Measurements from ENCODE around the gene LPP. TPM values are rescaled to one million over a fixed set of nuclear protein-coding genes. Genes with fewer than 3 reads are reported as not detected.
A peak's percentile ranks its signal among the peaks of the same experiment; 100 is the strongest.

LPP gene
- total RNA-seq, 1 donor from 2014 or later = 1,791 TPM

GRCh38 chr3:188253800-188254452, 100.0 kb downstream of the LPP start:
- peak overlapping the region; percentile 33 to 58 for H3K27ac ChIP-seq
- H3K4me1 ChIP-seq = peaks cover 10 to 50% of the 10 kb centered on the region in 2 donors
- no peaks in the 10 kb centered on the region for H3K27me3 ChIP-seq

GRCh38 chr3:188254520-188255070, 100.6 kb downstream of the LPP start:
- Histone ChIP-seq H3K9me3 (peaks cover 0 to 3% of the 10 kb centered on the region in 2 donors), H3K4me3 (no peak overlapping the region), H3K27ac (peak overlapping the region; percentile 33 to 58), H3K27me3 (no peaks in the 10 kb centered on the region), H3K4me1 (peaks cover 10 to 47% of the 10 kb centered on the region in 2 donors), H3K36me3 (peaks cover 4 to 12% of the 10 kb centered on the region in 2 donors)
- intact Hi-C loops (cut with DNase I) = no loop called here
- no peak for TF ChIP-seq CTCF (IDR thresholded peaks at IDR 0.05)
- DNase-seq (ENCODE audit: low spot score in 2 of 2) = no peak

More at GRCh38 chr3:188253800-188254452, 100.0 kb downstream of the LPP start:
- no peak for DNase-seq (ENCODE audit: low spot score in 2 of 2)
- TF ChIP-seq CTCF (IDR thresholded peaks at IDR 0.05) = no peak
- peaks cover 0 to 3% of the 10 kb centered on the region in 2 donors for H3K9me3 ChIP-seq
- no peak overlapping the region for H3K4me3 ChIP-seq
- peaks cover 4 to 12% of the 10 kb centered on the region in 2 donors for H3K36me3 ChIP-seq
- intact Hi-C loops (cut with DNase I) = no loop called here

- Histone ChIP-seq H3K4me1 (peaks cover 12 to 50% of the 10 kb centered on the region in 2 donors), H3K9me3 (peaks cover 0 to 3% of the 10 kb centered on the region in 2 donors), H3K27me3 (no peaks in the 10 kb centered on the region), H3K36me3 (peaks cover 4 to 12% of the 10 kb centered on the region in 2 donors), H3K4me3 (no peak overlapping the region), H3K27ac (peak overlapping the region; percentile 33 to 58)
- intact Hi-C loops (cut with DNase I) = no loop called here
- DNase-seq (ENCODE audit: low spot score in 2 of 2) = no peak
- TF ChIP-seq CTCF (IDR thresholded peaks at IDR 0.05) = no peak
Observed at GRCh38 chr3:188255190-188255589, 101.2 kb downstream of the LPP start.

GRCh38 chr3:188256758-188257157, 102.8 kb downstream of the LPP start:
- peak overlapping the region; percentile 69 to 94 for H3K27ac ChIP-seq
- intact Hi-C loops (cut with DNase I) = no loop called here

GRCh38 chr3:188257384-188258026, 103.5 kb downstream of the LPP start:
- H3K9me3 ChIP-seq = peaks cover 0 to 2% of the 10 kb centered on the region in 2 donors
- H3K36me3 ChIP-seq = peaks cover 4 to 12% of the 10 kb centered on the region in 2 donors
- TF ChIP-seq CTCF (IDR thresholded peaks at IDR 0.05) = no peak
- peaks cover 19 to 66% of the 10 kb centered on the region in 2 donors for H3K4me1 ChIP-seq
- peak overlapping the region; percentile 69 to 94 for H3K27ac ChIP-seq
- intact Hi-C loops (cut with DNase I) = no loop called here
- H3K27me3 ChIP-seq = no peaks in the 10 kb centered on the region
- no peak overlapping the region for H3K4me3 ChIP-seq
- no peak for DNase-seq (ENCODE audit: low spot score in 2 of 2)

More at GRCh38 chr3:188256758-188257157, 102.8 kb downstream of the LPP start:
- Histone ChIP-seq H3K9me3 (peaks cover 0 to 3% of the 10 kb centered on the region in 2 donors), H3K27me3 (no peaks in the 10 kb centered on the region), H3K4me3 (no peak overlapping the region), H3K36me3 (peaks cover 4 to 12% of the 10 kb centered on the region in 2 donors), H3K4me1 (peaks cover 19 to 59% of the 10 kb centered on the region in 2 donors)
- no peak for DNase-seq (ENCODE audit: low spot score in 2 of 2)
- no peak for TF ChIP-seq CTCF (IDR thresholded peaks at IDR 0.05)
